ENCODE measurements around the gene FAAH2.

Gene FAAH2

GRCh38 chrX:57519578-57520118 is 233.1 kb downstream of the FAAH2 start:
- no peak overlapping the region for H3K4me3 ChIP-seq (replicated peaks; ENCODE audit: low read depth, low read length)
- no peak for TF ChIP-seq CTCF (IDR thresholded peaks at IDR 0.05; ENCODE audit: low read length, missing control alignments)
- DNase-seq (ENCODE audit: low read depth): no peak

GRCh38 chrX:57528670-57529255 is 242.3 kb downstream of the FAAH2 start:
- DNase-seq (ENCODE audit: low read depth): peak; percentile 1
- H3K4me3 ChIP-seq (replicated peaks; ENCODE audit: low read depth, low read length): no peak overlapping the region
- TF ChIP-seq CTCF (IDR thresholded peaks at IDR 0.05; ENCODE audit: low read length, missing control alignments): peak; percentile 27
